SK-N-MC (cell line): Measurements from ENCODE around the gene CYTH3.

Source experiments
- EZH2 ChIP-seq: fragments of 200-600 bp; sonication (generic); IDR thresholded peaks from one replicate; pipeline ENCODE4 v1.6.1; 2017; ENCODE audit warnings: antibody characterized with exemption
- POLR2AphosphoS5 ChIP-seq: IDR thresholded peaks from 2 replicates; pipeline ENCODE4 v1.6.1; 2012; ENCODE audit warnings: mild to moderate bottlenecking, low read depth, low read length, borderline replicate concordance

GRCh38 chr7:6165521-6166320 is 106.7 kb downstream of the CYTH3 start:
- TF ChIP-seq EZH2 (no peak), POLR2AphosphoS5 (no peak)
